Body of pancreas (tissue), 4 donors: ENCODE data around the gene C19orf33. TPM values are rescaled to one million over a fixed set of nuclear protein-coding genes. Genes with fewer than 3 reads are reported as not detected.

Source experiments
- ATAC-seq: fragments of 150-250 bp; one replicate; pipeline ENCODE4 v1.9.1; 2016
- DNase-seq, 4 donors: peaks; one replicate each; pipeline ENCODE4 v3.0.0-alpha.2; 2019
- H3K27ac ChIP-seq, 4 donors: fragments of 200-600 bp; sonication (generic); 1 replicate in 3 of 4; 2 replicates in 1 of 4; pipeline versions ENCODE4 v1.5.1 to v1.6.1; 2016 to 2019; ENCODE audit warnings: mild to moderate bottlenecking in 1 of 4, mixed read lengths in 1 of 4, moderate library complexity in 1 of 4
- H3K27me3 ChIP-seq, 2 donors: fragments of 200-600 bp; sonication (generic); one replicate each; pipeline ENCODE4 v1.6.0; 2016; ENCODE audit warnings: mild to moderate bottlenecking in 1 of 2
- H3K36me3 ChIP-seq, 2 donors: fragments of 200-600 bp; sonication (generic); replicated peaks in 1 of 2; 2 replicates each; pipeline ENCODE4 v1.5.1; 2016; ENCODE audit warnings: low read depth in 2 of 2; ENCODE audit not compliant: insufficient read depth in 1 of 2
- H3K4me1 ChIP-seq: fragments of 200-600 bp; sonication (generic); one replicate; pipeline ENCODE4 v1.6.0; 2016
- H3K4me3 ChIP-seq, 2 donors: fragments of 200-600 bp; sonication (generic); 1 replicate in 1 of 2; 2 replicates in 1 of 2; pipeline ENCODE4 v1.5.1; 2016 to 2019
- H3K9me3 ChIP-seq, 3 donors: fragments of 200-600 bp; sonication (generic); 1 replicate in 2 of 3; 2 replicates in 1 of 3; pipeline ENCODE4 v1.5.1; 2016
- POLR2A ChIP-seq, 3 donors: fragments of 450-650 bp; IDR thresholded peaks; one replicate each; pipeline ENCODE4 v1.6.1; 2016; ENCODE audit warnings: antibody characterized with exemption in 3 of 3, mild to moderate bottlenecking in 2 of 3
- WGBS, 2 donors: methylation state at CpG; one replicate each; pipeline ENCODE4 v1.1.5; 2017; 5-methylcytosine and 5-hydroxymethylcytosine counted together
- intact Hi-C: fragments of 100-400 bp; cut with DNase I; formaldehyde crosslinking; loops from one replicate; pipeline ENCODE4 v1.15.1; 2023
- small RNA-seq: library from RNA; depleted of rRNA; stranded (forward); fragments of <200 nt; gene quantifications from one replicate; pipeline ENCODE3, GENCODE V24; 2016
- total RNA-seq, 2 donors: library from RNA; depleted of rRNA; stranded (reverse); fragments of >200 nt; gene quantifications; one replicate each; pipeline ENCODE4 v1.1.0, GENCODE V29; 2016
- TF ChIP-seq, protein P1 (sequence below), 7 experiments: fragments of 450-650 bp in 4 of 7; fragments of 200-600 bp in 3 of 7; sonication (generic) in 3 of 7; IDR thresholded peaks; one replicate each; pipeline ENCODE4 v1.5.1; 2016 to 2019; ENCODE audit warnings: antibody characterized with exemption in 7 of 7

C19orf33 gene
- total RNA-seq, 2 donors from 2014 or later, result 2.6 TPM; not detected in 1

DNA sequence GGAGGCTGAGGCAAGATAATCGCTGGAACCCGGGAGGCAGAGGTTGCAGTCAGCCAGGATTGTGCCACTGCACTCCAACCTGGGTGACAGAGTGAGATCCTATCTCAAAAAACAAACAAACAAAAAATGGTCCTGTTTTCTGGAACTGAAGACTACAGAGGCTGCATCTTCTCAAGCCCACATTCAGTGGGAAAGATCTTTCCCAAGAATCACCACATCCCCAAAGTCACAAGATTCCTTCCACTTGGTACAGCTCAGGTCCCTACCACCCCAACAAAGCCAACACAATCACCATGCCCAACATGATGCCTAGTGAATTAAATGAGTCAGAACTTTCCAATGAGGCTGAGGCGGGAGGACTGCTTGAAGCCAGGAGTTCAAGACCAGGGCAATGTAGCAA, 46.8 kb downstream of the C19orf33 start:
- no peak overlapping the region for H3K27ac ChIP-seq
- H3K36me3 ChIP-seq, result no peaks in the 10 kb centered on the region
- no peak for DNase-seq
- TF ChIP-seq POLR2A (IDR thresholded peaks at IDR 0.05), result no peak
- TF ChIP-seq, protein P1, sequence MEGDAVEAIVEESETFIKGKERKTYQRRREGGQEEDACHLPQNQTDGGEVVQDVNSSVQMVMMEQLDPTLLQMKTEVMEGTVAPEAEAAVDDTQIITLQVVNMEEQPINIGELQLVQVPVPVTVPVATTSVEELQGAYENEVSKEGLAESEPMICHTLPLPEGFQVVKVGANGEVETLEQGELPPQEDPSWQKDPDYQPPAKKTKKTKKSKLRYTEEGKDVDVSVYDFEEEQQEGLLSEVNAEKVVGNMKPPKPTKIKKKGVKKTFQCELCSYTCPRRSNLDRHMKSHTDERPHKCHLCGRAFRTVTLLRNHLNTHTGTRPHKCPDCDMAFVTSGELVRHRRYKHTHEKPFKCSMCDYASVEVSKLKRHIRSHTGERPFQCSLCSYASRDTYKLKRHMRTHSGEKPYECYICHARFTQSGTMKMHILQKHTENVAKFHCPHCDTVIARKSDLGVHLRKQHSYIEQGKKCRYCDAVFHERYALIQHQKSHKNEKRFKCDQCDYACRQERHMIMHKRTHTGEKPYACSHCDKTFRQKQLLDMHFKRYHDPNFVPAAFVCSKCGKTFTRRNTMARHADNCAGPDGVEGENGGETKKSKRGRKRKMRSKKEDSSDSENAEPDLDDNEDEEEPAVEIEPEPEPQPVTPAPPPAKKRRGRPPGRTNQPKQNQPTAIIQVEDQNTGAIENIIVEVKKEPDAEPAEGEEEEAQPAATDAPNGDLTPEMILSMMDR (IDR thresholded peaks at IDR 0.05), result no peak
- no peaks in the 10 kb centered on the region for H3K4me1 ChIP-seq
- H3K9me3 ChIP-seq, result no peaks in the 10 kb centered on the region
- no peak overlapping the region for H3K4me3 ChIP-seq
- no peak for ATAC-seq
- 69 to 72% methylated on average over 3 of the region's 3 CpGs for WGBS, 2 donors
- intact Hi-C loops, result no loop called here
- no peaks in the 10 kb centered on the region for H3K27me3 ChIP-seq

DNA sequence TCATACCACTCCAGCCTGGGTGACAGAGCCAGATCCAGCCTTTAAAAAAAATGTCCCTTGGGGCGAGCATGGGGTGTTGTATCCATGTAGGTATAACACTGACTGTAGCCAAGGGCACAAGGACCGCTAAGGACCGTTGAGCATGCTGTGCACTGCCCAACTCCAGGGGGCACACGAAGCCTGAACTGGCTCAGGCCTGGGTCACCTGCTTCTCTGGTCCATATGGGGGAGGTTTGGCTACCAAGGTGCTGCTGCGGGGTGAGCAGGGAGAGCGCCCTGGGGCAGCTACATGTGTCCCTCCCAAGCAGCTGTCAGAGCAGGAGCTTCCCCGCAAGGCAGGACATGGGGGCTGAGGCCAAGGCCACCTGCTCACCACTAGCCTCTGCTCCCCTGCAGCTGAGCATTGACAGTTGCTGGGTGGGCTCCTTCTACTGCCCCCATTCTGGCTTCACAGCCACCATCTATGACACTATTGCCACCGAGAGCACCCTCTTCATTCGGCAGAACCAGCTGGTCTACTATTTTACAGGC, 47.9 kb downstream of the C19orf33 start:
- ATAC-seq, result no peak
- Histone ChIP-seq H3K27me3 (no peaks in the 10 kb centered on the region), H3K36me3 (no peaks in the 10 kb centered on the region), H3K4me3 (no peak overlapping the region), H3K9me3 (no peaks in the 10 kb centered on the region), H3K4me1 (no peaks in the 10 kb centered on the region), H3K27ac (no peak overlapping the region)
- no peak for DNase-seq
- intact Hi-C loops, result no loop called here
- WGBS, 2 donors, result 57 to 61% methylated on average over 6 to 9 of the region's 9 CpGs
- no peak for TF ChIP-seq POLR2A (IDR thresholded peaks at IDR 0.05)
- TF ChIP-seq, protein P1 (IDR thresholded peaks at IDR 0.05), result no peak

DNA sequence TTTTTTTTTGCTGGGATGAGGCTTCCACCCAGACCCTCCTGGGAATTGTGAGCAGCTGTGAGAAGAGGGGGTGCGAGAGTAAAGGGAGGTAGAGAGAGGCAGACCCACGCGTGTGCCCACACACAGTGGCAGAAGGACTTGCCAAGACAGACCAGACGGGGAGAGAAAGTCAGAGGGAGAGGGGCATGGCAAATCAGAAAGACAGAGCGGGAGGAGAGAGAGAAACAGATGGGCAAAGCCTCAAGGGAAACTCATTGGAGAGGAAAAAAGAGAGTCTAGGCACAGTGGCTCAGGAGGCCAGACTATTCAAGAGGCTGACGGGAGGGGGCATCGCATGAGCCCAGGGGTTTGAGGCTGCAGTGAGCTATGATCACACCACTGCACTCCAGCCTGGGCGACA, 48.6 kb downstream of the C19orf33 start:
- ATAC-seq, result no peak
- TF ChIP-seq, protein P1 (IDR thresholded peaks at IDR 0.05), result no peak
- no peak for TF ChIP-seq POLR2A (IDR thresholded peaks at IDR 0.05)
- 60 to 61% methylated on average over 8 of the region's 8 CpGs for WGBS, 2 donors

More for the DNA sequence above, 48.6 kb downstream of the C19orf33 start:
- Histone ChIP-seq H3K27ac (no peak overlapping the region), H3K4me1 (no peaks in the 10 kb centered on the region), H3K27me3 (no peaks in the 10 kb centered on the region), H3K4me3 (no peak overlapping the region), H3K9me3 (no peaks in the 10 kb centered on the region), H3K36me3 (no peaks in the 10 kb centered on the region)
- intact Hi-C loops, result no loop called here
- no peak for DNase-seq

Small RNAs within 50 kb of the gene (small RNA-seq; reads per million reads assigned to genes)
- gene RF00019, result not detected

Other genes starting within 250 kb of the C19orf33 start
- not detected for gene DPF1, start 80.0 kb upstream of the C19orf33 start, total RNA-seq
- 100 to 1,000 TPM in 1 of 2 donors, 10 to 100 TPM in 1; 54.2 to 105 TPM for gene PPP1R14A, start 47.9 kb upstream of the C19orf33 start, total RNA-seq
- gene SPINT2, start 39.7 kb upstream of the C19orf33 start, total RNA-seq, result 100 to 1,000 TPM; 266 to 305 TPM
- 10 to 100 TPM in 1 of 2 donors, 1 to 10 TPM in 1; 8.2 to 22.3 TPM for gene YIF1B, start 11.7 kb downstream of the C19orf33 start, total RNA-seq
- gene KCNK6, start 15.6 kb downstream of the C19orf33 start, total RNA-seq, result 10 to 100 TPM in 1 of 2 donors, 1 to 10 TPM in 1; 8.6 to 13.8 TPM
- gene CATSPERG, start 31.6 kb downstream of the C19orf33 start, total RNA-seq, result 1 to 10 TPM in 1 of 2 donors, under 1 TPM in 1; 0.78 to 9.6 TPM
- gene PSMD8, start 70.3 kb downstream of the C19orf33 start, total RNA-seq, result 10 to 100 TPM; 49.4 to 68.7 TPM
- gene GGN, start 83.8 kb downstream of the C19orf33 start, total RNA-seq, result under 1 TPM in 1 of 2 donors, not detected in 1; 0.78 TPM
- under 1 TPM; under 0.01 to 0.52 TPM for gene SPRED3, start 84.4 kb downstream of the C19orf33 start, total RNA-seq
- gene FAM98C, start 98.8 kb downstream of the C19orf33 start, total RNA-seq, result 10 to 100 TPM; 24.9 to 51.4 TPM
- gene RASGRP4, start 122.0 kb downstream of the C19orf33 start, total RNA-seq, result 1 to 10 TPM; 1.6 to 4.6 TPM
- 1 to 10 TPM in 1 of 2 donors, under 1 TPM in 1; 0.33 to 1.0 TPM for gene RYR1, start 129.4 kb downstream of the C19orf33 start, total RNA-seq